ENCODE measurements around the gene ATG7. TPM values are rescaled to one million over a fixed set of nuclear protein-coding genes. Genes with fewer than 3 reads are reported as not detected.
"Not testable (repeated sequence)": the region's sequence is repeated elsewhere in the genome, so short reads cannot be mapped to it uniquely, and the experiment has no call there.

Gene ATG7
- total RNA-seq, 1 donor from 2014 or later: 51.7 TPM

- intact Hi-C loops (cut with micrococcal nuclease): no loop called here
- Mint-ChIP-seq H3K9me3 (no peaks in the 10 kb centered on the region), H3K27ac (no peak overlapping the region), H3K4me1 (no peaks in the 10 kb centered on the region), H3K27me3 (no peaks in the 10 kb centered on the region), H3K36me3 (ENCODE audit: low read depth) (peaks cover 8% of the 10 kb centered on the region), H3K4me3 (no peak overlapping the region)
- TF ChIP-seq CTCF (IDR thresholded peaks at IDR 0.05): no peak
- ChIA-PET POLR2A (no interaction called here), CTCF (no interaction called here)
- DNase-seq (no peak), ATAC-seq (ENCODE audit: low read depth) (no peak)
Observed at GRCh38 chr3:11523572-11524101, 251.4 kb downstream of the ATG7 start.

- CTCF ChIA-PET; H3K27me3 Mint-ChIP-seq; H3K4me1 Mint-ChIP-seq; H3K4me3 Mint-ChIP-seq; H3K9me3 Mint-ChIP-seq; ATAC-seq (ENCODE audit: low read depth); H3K36me3 Mint-ChIP-seq (ENCODE audit: low read depth); intact Hi-C loops (cut with micrococcal nuclease); DNase-seq; POLR2A ChIA-PET; H3K27ac Mint-ChIP-seq: not testable (repeated sequence)
Observed at GRCh38 chr3:11526121-11526520, 253.9 kb downstream of the ATG7 start.

GRCh38 chr3:11529281-11529680 is 257.1 kb downstream of the ATG7 start:
- Mint-ChIP-seq H3K4me3 (no peak overlapping the region), H3K36me3 (ENCODE audit: low read depth) (peaks cover 8% of the 10 kb centered on the region), H3K27me3 (no peaks in the 10 kb centered on the region), H3K27ac (no peak overlapping the region), H3K9me3 (no peaks in the 10 kb centered on the region), H3K4me1 (no peaks in the 10 kb centered on the region)
- no peak for TF ChIP-seq CTCF (IDR thresholded peaks at IDR 0.05)
- ChIA-PET POLR2A (no interaction called here), CTCF (no interaction called here)
- intact Hi-C loops (cut with micrococcal nuclease): no loop called here
- no peak for DNase-seq
- ATAC-seq (ENCODE audit: low read depth): no peak

GRCh38 chr3:11530153-11530721 is 258.0 kb downstream of the ATG7 start:
- POLR2A ChIA-PET: no interaction called here
- no peak for ATAC-seq (ENCODE audit: low read depth)

GRCh38 chr3:11532931-11533391 is 260.8 kb downstream of the ATG7 start:
- Mint-ChIP-seq H3K27ac (no peak overlapping the region), H3K9me3 (no peaks in the 10 kb centered on the region), H3K27me3 (no peaks in the 10 kb centered on the region), H3K36me3 (ENCODE audit: low read depth) (peaks cover 4% of the 10 kb centered on the region), H3K4me3 (no peak overlapping the region), H3K4me1 (no peaks in the 10 kb centered on the region)
- POLR2A ChIA-PET: no interaction called here
- CTCF ChIA-PET: no interaction called here
- intact Hi-C loops (cut with micrococcal nuclease): no loop called here
- no peak for DNase-seq
- ATAC-seq (ENCODE audit: low read depth): no peak
- no peak for TF ChIP-seq CTCF (IDR thresholded peaks at IDR 0.05)

More at GRCh38 chr3:11530153-11530721, 258.0 kb downstream of the ATG7 start:
- Mint-ChIP-seq H3K27me3 (no peaks in the 10 kb centered on the region), H3K9me3 (no peaks in the 10 kb centered on the region), H3K4me3 (no peak overlapping the region), H3K4me1 (no peaks in the 10 kb centered on the region), H3K27ac (no peak overlapping the region), H3K36me3 (ENCODE audit: low read depth) (peaks cover 8% of the 10 kb centered on the region)
- TF ChIP-seq CTCF (IDR thresholded peaks at IDR 0.05): no peak
- DNase-seq: no peak
- CTCF ChIA-PET: no interaction called here
- intact Hi-C loops (cut with micrococcal nuclease): no loop called here

Measured in activated B cell treated with CpG ODN at 0.5 μM for 24 hours (primary cell).